GM18519 (cell line): ENCODE results near the gene SNU13.
"Not testable (repeated sequence)": the region's sequence is repeated elsewhere in the genome, so short reads cannot be mapped to it uniquely, and the experiment has no call there.

Experiments
- ATAC-seq: cut with Tn5 transposase; IDR thresholded peaks from one replicate; pipeline ENCODE4 v1.9.1; 2021; ENCODE audit warnings: mild to moderate bottlenecking, moderate library complexity; ENCODE audit not compliant: unreplicated experiment, low FRiP score

Gene SNU13

DNA sequence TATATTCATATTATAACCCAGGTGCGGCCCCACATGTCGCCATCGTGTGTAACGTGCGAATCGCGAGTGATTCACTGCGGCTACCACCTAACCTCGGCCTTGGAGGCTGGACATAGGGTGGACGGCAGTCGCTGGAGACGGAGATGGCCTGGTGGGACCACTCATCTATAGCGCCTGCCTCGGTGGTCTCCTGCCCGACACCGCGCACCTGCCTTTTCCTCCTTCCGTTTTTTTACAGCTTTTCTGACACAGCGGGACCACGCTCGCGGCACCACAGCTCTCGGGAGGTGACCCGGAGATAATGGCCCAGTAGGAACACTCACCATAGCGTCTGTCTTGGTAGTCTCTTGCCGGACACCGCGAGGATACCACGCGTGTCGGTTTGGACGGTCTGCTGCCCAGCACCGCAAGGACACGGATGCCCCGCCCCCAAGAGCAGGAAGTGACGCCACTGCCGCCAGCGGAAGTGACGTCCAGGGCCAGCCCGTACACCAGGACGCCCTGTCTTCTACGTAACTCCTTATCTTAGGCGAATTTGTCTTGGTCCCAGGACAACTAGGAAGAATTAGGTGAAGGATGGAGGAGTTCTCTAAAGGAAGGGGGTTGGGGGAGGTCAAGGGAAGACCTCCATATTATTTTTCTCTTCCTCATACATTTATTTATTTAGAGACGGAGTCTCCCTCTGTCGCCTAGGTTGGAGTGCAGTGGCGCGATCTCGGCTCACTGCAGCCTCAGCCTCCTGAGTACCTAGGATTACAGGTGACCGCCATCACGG is 6.4 kb downstream of the SNU13 start:
- ATAC-seq, result no peak

- ATAC-seq, result no peak
Measured at GRCh38 chr22:41681616-41682015, 7.1 kb downstream of the SNU13 start.

DNA sequence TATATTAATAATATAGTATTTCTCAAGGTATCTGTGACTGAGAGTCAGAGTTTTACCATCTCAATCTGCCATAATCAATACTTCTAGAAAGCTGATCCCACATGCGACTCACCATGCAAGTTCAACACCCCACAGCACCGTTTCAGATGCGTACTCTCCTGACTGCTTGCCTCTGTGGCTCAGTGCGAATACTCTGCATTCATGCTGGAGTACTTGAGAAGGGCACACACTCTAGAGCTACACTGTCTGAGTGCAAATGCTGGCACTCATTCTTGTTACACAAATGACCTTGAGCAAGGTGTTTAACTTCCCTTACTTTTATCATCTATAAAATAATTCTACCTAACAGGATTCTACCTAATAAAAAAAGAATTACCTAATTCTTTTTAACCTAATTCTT is 12.5 kb downstream of the SNU13 start:
- ATAC-seq, result no peak

- ATAC-seq, result no peak
Measured at GRCh38 chr22:41674846-41675340, 13.8 kb downstream of the SNU13 start.

DNA sequence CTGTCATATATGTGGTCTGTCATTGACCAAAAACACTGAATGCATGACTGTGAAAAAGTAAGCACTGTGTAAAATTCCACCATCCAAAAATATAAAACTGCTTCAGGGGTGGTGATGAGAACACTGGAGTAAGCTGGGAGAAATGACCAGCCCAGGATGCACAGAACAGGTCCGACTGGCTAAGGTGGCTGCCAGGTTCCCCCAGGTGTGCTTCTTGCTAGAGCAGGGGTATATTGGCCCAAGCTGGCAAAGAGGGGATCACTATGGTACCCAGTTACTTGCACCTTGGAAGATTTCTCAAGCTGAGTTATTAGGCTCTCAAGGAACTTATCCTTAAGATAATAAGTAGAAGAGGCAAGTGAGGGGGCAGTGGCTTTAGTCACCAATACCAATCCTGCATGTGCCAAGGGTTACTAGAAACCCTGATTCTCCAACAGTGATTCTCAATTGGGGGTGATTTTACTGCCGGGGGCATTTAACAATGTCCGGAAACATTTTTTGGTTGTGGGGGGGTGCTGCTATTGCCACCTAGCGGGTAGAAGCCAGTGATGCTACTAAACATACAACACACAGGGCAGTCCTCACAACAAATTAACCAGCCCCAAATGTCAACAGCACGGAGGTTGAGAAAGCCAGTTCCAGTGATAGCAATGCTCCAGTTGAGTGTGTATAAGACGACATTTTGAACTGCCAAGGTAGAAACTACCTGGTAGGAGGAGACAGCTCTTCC is 15.7 kb downstream of the SNU13 start:
- no peak for ATAC-seq

- not testable (repeated sequence) for ATAC-seq
Measured at GRCh38 chr22:41672096-41672495, 16.6 kb downstream of the SNU13 start.

DNA sequence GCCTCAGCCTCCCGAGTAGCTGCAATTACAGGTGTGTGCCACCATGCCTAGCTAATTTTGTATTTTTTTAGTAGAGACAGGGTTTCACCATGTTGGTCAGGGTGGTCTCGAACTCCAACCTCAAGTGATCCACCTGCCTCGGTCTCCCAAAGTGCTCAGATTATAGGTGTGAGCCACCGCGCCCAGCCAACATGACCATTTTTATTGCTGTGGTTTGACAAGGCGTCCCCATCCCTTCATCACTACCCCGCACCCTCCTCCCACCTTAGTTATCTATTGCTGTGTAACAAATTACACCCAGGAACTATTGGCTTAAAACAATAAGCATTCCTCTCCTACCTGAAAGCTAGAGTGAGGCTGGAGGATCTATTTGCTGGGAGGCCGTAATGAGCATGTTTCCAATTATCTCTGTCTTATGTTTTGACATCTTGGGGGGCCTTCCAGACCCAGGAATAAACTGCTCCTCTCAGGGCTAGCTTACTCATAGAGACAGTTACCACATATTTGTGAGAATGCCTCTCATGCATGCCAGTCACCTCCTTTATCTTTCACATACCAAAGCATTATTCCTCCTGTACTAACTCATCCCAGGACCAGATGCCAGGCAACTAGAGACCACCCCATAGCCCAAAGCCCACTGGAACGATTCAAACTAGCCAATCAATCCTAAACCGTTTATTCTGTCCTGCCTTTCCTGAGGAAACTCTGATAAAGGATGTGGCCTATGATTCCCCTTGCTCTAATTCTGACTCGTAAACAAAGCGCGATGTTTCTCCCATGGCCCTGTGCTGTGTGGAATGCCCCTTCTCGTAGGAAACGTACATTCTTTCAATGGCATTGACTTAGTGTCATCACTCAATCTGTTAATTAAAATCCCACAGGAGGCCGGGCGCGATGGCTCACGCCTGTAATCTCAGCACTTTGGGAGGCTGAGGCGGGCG is 19.4 kb downstream of the SNU13 start:
- no peak for ATAC-seq

DNA sequence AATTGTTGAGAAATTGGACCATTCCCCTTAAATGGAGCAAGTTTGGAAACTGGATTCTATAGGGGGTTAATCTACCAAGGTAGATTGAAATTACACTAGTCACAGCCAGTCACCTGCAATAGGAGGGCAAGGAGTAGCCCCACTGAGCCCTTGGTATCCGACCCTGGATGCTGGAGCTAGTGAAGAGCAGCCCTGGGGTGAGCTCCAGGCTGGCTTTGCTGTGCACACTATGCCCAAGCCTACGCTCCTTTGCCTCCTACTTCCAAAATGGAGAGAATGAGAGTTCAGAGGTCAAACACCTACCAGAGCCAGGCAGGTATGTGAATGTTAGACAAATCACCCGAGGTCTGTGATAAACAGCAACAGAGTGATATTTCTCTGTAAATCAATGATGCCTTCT is 23.7 kb downstream of the SNU13 start:
- no peak for ATAC-seq

- no peak for ATAC-seq
Measured at GRCh38 chr22:41664490-41664889, 24.2 kb downstream of the SNU13 start.

GRCh38 chr22:41663594-41663993 is 25.1 kb downstream of the SNU13 start:
- ATAC-seq, result not testable (repeated sequence)

DNA sequence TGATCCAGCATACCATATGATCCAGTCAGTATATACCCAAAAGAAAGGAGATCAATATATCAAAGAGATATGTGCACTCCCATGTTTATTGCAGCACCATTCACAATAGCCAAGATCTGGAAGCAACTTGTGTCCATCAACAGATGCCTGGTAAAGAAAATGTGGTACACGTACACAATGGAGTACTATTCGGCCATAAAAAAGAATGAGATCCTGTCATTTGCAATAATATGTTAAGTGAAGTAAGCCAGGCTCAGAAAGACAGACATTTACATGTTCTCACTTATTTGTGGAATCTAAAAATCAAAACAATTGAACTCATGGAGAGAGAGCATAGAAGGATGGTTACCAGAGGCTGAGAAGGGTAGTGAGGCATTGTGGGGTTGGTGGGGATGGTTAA is 27.0 kb downstream of the SNU13 start:
- ATAC-seq, result no peak

DNA sequence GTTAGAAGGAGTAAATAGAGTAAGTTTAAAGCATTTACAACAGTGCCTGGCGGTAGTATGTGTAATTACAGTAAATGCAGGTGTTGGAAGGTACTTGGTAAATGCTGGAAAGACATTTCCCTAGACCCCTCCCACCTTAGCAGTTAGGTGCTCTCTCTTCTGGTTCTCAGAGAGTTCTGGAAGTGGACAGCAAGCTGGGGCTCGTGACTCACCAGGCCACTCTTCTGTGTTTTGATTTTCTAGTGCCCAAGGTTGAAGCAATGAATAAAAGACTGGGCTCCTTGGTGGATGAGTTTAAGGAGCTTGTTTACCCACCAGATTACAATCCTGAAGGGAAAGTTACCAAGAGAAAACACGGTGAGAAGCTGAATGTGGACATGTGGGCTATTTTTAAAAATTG is 27.6 kb downstream of the SNU13 start:
- no peak for ATAC-seq

DNA sequence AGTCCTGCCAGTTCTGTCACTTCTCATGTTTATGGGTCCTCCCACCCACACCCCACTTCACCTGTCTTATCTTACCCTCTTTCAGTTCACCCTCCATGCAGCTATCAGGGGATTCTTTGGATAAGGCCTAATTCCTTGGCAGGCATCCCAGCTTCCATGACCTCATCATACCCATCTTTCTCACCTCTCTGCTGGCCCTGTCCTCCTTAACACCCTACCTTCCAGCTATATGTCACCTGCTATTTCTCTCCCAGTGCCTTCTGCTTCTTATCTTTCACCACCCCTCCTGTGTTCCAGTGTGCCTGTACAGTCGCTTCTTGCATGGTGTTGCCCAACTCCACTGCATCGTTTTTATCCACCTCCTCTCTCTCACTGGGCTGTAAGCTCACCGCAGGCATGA is 28.3 kb downstream of the SNU13 start:
- no peak for ATAC-seq

DNA sequence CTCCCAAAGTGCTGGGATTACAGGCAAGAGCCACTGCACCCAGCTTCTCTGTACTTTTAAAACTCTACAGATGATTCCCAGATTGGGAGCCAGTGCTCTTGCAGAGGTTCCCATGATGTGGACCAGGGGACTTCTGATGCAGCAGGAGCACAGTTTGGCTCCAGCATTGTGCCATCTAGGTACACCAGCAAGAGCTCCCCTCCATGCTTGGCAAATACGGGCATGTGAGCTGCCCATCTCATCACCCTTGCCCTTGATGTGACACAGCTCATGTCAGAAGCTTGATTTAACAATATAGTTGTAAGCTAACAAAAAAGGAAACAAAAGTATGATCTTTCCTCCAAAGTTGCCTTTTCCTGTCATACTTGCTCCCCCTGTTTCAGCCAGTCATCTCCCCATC is 28.7 kb downstream of the SNU13 start:
- no peak for ATAC-seq

GRCh38 chr22:41658869-41659268 is 29.8 kb downstream of the SNU13 start:
- no peak for ATAC-seq

GRCh38 chr22:41657709-41658108 is 31.0 kb downstream of the SNU13 start:
- ATAC-seq, result no peak

DNA sequence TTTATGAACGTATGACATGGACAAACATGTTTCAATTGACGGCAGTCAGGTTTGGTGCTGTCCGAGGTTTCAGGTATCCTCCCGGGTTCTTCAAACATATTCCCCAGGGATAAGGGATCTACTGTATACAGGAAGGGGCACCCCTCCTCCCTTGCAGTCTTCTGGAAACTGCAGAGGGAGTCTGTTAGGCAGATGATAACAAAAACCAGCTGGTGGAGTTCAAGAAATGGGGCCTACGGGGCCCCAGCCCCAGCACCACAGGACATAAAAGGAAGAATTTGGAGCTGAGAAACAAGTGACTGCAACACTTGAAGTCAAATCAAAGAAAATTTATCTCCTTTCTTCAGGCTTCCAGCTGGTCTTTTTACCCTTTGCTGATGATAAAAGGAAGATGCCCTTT is 32.1 kb downstream of the SNU13 start:
- no peak for ATAC-seq

DNA sequence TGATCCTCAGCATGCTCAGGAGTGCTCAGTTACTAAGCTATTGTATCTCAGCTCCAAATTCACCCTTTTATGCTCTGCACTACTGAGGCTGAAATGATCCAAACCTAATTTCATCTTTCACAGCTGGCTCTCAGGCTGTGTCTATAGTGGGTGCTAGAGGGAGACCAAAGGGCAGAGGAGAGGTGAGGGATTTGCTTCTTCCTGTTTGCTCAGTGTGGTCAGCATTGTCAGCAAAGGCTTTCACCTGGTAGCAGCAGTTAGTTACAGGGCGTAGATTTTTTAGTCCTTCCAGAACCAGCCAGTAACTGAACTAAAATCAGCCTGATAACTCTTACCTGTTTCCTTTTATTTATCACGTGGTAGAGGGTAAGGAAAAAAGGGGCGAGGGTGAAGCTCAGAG is 34.3 kb downstream of the SNU13 start:
- no peak for ATAC-seq

DNA sequence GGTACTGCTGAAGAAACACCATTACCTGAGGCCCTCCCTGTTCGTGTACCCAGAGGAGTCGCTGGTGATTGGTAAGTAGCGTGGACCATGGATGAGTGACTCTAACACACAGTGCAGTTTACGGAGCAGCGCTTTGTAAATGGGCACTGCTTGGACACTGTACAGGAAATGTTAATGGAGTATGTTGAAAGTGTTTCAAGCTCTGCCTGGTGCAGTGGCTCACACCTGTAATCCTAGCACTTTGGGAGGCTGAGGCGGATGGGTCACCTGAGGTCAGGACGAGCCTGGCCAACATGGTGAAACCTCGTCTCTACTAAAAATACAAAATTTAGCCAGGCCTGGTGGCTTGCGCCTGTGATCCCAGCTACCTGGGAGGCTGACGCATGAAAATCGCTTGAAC is 37.8 kb downstream of the SNU13 start:
- ATAC-seq, result no peak

- ATAC-seq, result no peak
Measured at GRCh38 chr22:41650229-41650628, 38.4 kb downstream of the SNU13 start.

DNA sequence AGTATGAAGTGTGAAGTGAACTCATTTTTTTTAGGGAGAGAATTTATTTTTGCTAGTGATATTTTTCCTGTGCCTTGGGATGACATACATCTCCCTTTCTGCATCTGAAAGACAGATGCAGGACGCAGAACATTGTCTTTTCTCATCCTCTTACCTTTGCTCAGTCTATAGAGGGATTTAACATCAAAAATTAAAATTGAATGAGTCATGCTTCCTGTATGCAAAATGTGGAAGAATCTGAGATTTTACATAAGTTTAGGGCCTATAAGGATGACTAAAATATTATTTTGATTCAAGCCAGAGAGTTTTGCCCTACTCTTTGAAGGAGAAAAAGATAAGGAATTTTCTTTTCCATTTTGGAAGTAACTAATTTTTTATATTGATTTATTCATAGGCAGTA is 40.2 kb downstream of the SNU13 start:
- ATAC-seq, result no peak
